LHCN-M2 (cell line): ENCODE results near the gene SLC41A2. TPM values are rescaled to one million over a fixed set of nuclear protein-coding genes. Genes with fewer than 3 reads are reported as not detected.
"Not testable (repeated sequence)": the region's sequence is repeated elsewhere in the genome, so short reads cannot be mapped to it uniquely, and the experiment has no call there.

ENCODE experiments used
- DNase-seq: peaks from one replicate; pipeline ENCODE4 v3.0.0-alpha.2; 2012; ENCODE audit warnings: low read depth
- polyA plus RNA-seq: library from polyadenylated mRNA; unstranded; fragments of >200 nt; gene quantifications from one replicate; pipeline ENCODE4 v1.2.1, GENCODE V29; 2012; ENCODE audit warnings: missing spikeins
- total RNA-seq: library from RNA; depleted of rRNA; stranded (reverse); fragments of >200 nt; gene quantifications from 2 replicates; pipeline ENCODE4 v1.2.3, GENCODE V29; 2014; rRNA removed

The SLC41A2 gene, protein sequence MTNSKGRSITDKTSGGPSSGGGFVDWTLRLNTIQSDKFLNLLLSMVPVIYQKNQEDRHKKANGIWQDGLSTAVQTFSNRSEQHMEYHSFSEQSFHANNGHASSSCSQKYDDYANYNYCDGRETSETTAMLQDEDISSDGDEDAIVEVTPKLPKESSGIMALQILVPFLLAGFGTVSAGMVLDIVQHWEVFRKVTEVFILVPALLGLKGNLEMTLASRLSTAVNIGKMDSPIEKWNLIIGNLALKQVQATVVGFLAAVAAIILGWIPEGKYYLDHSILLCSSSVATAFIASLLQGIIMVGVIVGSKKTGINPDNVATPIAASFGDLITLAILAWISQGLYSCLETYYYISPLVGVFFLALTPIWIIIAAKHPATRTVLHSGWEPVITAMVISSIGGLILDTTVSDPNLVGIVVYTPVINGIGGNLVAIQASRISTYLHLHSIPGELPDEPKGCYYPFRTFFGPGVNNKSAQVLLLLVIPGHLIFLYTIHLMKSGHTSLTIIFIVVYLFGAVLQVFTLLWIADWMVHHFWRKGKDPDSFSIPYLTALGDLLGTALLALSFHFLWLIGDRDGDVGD
- 2.2 and 2.4 TPM in 2 replicates for total RNA-seq
- 1.3 TPM for polyA plus RNA-seq

DNA sequence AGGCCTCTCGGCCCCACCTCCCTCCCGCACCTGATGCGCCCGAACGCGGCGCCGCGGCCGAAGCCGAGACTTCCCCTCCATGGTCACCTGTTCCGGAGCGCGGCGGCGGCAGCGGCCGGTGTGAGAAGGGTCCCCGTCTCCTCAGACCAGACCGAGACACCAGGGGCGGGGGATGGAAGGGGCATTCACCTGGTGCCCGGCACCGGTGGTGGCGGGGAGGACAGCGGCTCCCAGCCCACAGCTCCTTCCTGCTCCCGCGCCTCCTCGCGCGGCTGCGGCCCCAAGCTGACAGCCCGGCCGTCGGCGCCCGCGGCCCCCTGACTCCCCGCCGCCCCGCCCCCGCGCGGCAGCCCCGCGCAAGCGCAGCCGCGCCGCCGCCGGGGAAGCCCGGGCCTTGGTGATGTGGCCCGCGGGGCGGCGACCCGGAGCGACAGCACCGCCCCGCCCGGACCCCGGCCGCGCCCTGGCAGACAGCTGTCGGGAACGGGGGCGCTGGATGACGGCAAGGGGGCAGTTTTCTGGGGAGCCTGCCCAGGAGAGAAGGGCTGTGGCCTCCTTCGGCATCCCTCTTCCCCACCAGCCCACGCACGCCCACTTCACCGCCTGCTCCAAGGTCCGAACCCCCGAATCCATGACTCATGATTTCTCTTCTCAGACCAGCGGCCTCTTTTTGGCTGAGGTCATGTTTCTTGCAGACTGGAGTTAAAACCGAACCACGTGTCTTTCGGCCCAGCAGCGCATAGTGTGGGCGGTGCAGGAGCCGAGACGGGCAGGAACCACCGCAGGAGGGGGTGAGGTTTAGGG lies at the start of gene SLC41A2:
Gene SLC41A2 (minus strand): TSS at position 290 of the 804 bp plus-strand sequence. CDS start 29,763 bp downstream, outside the sequence.
- DNase-seq, result peak; percentile 86

DNA sequence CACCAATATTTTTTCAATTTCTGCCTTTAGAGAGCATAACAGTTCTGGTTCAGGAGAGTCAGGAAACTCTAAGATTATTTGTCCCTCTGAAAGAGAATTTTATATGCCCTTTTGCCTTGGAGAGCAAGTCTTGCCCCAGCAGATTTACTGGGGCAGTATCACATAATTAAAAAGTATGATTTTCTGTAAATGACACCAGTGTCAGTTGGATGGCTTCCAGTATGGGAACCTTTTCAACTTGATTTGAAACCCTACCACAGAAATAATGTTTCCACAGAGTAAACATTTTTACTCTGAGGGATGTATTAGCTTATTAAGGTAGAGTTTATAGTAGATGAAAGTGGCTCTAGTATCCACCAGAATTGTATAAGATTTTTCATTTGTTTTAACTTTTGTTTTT lies 43.4 kb upstream of the SLC41A2 start:
- DNase-seq, result no peak

- DNase-seq, result no peak
Observed at GRCh38 chr12:104999347-104999685, 41.2 kb upstream of the SLC41A2 start.

GRCh38 chr12:104998423-104999346 lies 40.6 kb upstream of the SLC41A2 start:
- no peak for DNase-seq

DNA sequence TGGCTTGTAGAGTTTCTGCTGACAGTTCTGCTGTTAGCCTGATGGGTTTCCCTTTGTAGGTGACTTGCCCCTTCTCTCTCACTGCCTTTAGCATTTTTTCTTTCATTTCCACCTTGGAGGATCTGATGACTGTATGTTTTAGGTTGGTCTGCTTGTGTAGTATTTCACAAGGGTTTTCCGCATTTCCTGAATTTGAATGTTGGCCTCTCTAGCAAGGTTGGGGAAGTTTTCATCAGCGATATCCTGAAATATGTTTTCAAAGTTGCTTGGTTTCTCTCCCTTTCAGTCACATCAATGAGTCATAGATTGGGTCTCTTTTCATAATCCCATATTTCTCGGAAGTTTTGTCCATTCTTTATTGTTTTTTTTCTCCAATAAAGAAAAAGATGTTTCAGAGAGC lies 39.5 kb upstream of the SLC41A2 start:
- DNase-seq, result no peak

DNA sequence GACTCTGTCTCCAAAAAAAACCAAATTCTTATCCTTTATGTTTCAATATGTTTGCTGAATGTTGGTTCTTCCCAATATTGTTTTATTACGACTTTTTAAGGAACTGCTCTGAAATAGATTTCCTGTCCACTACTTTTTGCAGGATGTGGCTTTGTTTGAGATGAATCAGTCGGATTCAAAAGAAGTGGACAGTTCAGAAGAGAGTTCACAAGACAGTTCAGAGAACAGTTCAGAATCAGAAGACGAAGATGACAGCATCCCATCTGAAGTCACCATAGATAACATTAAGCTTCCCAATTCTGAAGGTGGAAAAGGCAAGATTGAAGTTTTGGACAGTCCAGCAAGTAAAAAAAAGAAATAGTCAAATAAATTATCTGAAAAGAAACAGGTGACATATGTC lies 36.2 kb upstream of the SLC41A2 start:
- DNase-seq, result no peak

DNA sequence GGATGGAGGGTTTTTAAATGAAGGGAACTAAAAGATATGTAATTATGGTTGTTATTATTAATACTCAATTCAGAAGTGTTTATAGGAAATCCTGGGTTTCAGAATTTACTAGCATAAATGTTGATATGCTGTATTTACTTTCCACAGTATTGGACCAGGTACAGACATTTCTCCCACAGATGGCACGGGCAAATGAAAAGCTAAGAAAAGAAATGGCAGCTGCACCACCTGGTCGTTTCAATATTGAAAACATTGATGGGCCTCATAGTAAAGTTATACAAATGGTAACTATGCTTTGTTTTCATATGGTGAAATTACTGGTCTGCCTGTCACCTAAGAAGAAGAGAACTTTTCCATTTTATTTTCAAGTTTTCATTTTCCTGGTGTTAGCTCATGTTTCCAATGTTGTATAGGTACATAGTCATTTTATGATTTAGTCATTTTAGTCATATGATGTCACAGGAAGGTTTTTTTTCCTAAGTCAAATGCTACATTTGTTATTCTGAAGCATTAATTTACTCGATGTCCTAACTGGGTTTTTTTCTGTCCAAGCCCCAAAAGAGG lies 33.6 kb upstream of the SLC41A2 start:
- no peak for DNase-seq

- no peak for DNase-seq
Observed at GRCh38 chr12:104990950-104991349, 32.9 kb upstream of the SLC41A2 start.

DNA sequence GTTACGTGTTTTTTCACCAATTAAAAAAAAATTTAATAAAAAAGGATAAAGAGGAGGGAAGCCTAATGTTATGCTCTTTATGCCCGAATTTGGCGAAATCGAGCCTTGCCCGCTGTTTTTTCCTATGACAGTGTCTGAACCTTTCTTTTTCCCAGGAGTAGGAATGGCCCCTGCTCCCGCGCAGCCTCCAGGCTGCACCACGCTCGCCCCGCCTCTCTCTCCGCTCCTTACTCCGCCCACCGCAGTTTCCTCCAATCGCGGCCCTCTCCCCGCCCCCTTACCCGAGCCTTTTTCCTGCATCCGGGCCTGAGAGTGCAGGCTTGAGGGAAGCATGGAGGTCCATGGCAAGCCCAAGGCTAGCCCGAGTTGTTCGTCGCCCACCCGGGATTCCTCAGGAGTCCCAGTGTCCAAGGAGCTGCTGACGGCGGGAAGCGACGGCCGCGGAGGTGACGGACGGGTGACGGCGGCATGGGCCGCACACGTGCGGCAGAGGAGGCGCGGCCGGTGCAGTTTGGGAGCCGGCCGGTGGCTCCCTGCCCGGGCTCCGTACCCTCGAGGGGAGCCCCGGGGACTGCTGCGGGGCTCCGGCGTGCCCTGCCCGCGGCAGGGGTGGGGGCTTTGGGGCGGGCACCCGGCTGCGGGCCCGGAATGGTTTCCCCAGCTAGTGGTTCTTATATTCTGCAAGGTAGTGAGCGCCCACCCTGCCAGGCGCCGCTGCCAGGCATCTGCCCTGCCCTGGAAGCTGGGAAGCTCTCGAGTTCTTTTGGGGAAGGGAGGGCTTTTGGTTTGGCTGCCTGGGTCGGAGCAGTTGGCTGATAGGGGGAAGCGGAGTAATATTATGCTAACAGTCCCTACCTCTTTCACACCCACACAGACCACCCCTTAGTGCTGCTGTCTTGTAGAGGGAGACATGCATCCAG lies 28.2 kb upstream of the SLC41A2 start, which contains the start of gene NOPCHAP1:
Gene NOPCHAP1 (plus strand): TSS at position 295 of the 920 bp plus-strand sequence. CDS start 37 bp downstream, at position 332.
- peak; percentile 84 for DNase-seq

GRCh38 chr12:104985206-104985605 lies 27.1 kb upstream of the SLC41A2 start:
- DNase-seq, result no peak

GRCh38 chr12:104977688-104978087 lies 19.6 kb upstream of the SLC41A2 start:
- DNase-seq, result not testable (repeated sequence)

- DNase-seq, result no peak
Observed at GRCh38 chr12:104976703-104977102, 18.6 kb upstream of the SLC41A2 start.

GRCh38 chr12:104975587-104976343 lies 17.7 kb upstream of the SLC41A2 start:
- DNase-seq, result peak; percentile 67

DNA sequence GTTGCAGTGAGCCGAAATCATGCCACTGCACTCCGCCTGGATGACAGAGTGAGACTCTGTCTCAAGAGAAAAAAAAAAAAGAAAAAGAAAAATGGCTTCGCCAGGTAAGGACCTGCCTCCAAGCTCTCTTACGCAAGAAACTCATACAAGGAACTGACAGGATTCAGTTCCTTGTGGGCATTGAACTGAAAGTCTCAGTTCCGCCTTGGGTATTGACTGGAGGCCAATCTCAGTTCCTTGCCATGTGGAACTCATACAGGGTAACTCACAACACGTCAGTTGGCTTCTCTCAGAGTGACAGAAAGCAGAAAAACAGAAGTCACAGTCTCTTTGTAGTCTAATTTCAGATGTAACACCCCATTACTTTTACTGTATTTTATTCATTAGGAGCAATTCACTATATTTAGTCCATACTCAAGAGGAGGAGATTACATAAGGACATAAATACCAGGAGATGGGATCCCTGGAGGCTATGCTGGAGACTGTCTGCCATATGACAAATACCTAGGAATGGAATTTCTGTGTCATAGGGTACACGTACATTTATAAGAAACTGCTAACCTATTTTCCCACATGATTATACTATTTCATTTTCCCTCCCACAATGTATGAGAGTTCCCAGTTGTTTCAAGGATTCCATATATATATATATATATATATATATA lies 16.7 kb upstream of the SLC41A2 start:
- DNase-seq, result peak; percentile 18

- DNase-seq, result no peak
Observed at GRCh38 chr12:104973250-104973649, 15.2 kb upstream of the SLC41A2 start.

- DNase-seq, result no peak
Observed at GRCh38 chr12:104971306-104971705, 13.2 kb upstream of the SLC41A2 start.

GRCh38 chr12:104969343-104969742 lies 11.3 kb upstream of the SLC41A2 start:
- no peak for DNase-seq

DNA sequence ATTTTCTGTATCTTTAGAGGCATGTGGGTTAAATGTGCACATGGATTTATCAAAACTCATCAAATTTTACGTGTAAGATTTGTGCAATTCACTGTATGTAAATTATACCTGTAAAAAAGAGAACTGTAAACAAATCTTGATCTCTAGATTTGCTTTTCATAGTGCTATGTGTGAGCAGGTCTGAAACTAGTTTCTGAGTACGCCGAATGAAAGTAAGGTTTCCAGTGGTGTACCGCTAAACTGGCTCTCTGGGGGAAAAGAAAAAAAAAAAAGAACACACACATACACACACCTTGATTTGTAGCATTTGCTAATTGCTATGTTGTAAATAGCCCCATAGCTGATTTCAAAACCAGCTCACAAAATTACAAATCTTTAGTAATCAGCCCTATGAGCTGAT lies 8.6 kb upstream of the SLC41A2 start:
- no peak for DNase-seq
